Colonic mucosa (tissue), 4 donors: ENCODE results near the gene HRH4. TPM values are rescaled to one million over a fixed set of nuclear protein-coding genes. Genes with fewer than 3 reads are reported as not detected.

Experiments used
- DNase-seq: peaks from one replicate; pipeline ENCODE4 v3.0.0-alpha.2; 2020
- H3K27ac ChIP-seq: fragments of 200-600 bp; one replicate; pipeline ENCODE4 v1.8.0; 2021
- H3K27me3 ChIP-seq: fragments of 200-600 bp; one replicate; pipeline ENCODE4 v1.8.0; 2021
- H3K36me3 ChIP-seq: fragments of 200-600 bp; one replicate; pipeline ENCODE4 v1.8.0; 2021
- H3K4me1 ChIP-seq: fragments of 200-600 bp; one replicate; pipeline ENCODE4 v1.8.0; 2021; ENCODE audit warnings: mild to moderate bottlenecking
- H3K4me3 ChIP-seq: fragments of 200-600 bp; one replicate; pipeline ENCODE4 v1.8.0; 2021
- H3K9ac ChIP-seq, 2 donors: one replicate each; pipeline ENCODE4 v1.7.0; 2013; ENCODE audit warnings: control low read depth in 2 of 2, low read depth in 2 of 2, low read length in 2 of 2
- H3K9me3 ChIP-seq: fragments of 200-600 bp; one replicate; pipeline ENCODE4 v1.8.0; 2021
- intact Hi-C: fragments of 100-400 bp; cut with DNase I; formaldehyde crosslinking; loops from one replicate; pipeline ENCODE4 v1.14.1; 2022
- total RNA-seq, 2 donors: library from RNA; stranded (reverse); fragmentation: NEBNext Ultra II Directional in 1 of 2; extraction: Animal tissue kit (Norgen Biotek cat#: 25700) in 1 of 2; gene quantifications; one replicate each; pipeline ENCODE4 v1.2.1, GENCODE V29; 2021
- TF ChIP-seq, protein P1 (sequence below): fragments of 200-600 bp; IDR thresholded peaks from one replicate; pipeline ENCODE4 v1.8.0; 2022; ENCODE audit warnings: antibody characterized with exemption, mild to moderate bottlenecking
- donor health status: healthy.
- donor health status: DM: no; HTN: no; CAD: no.
- donor health status: DM: no; HTN: no; CAD: no.

HRH4 gene
- total RNA-seq, 2 donors from 2014 or later, result 0.11 TPM; not detected in 1

DNA sequence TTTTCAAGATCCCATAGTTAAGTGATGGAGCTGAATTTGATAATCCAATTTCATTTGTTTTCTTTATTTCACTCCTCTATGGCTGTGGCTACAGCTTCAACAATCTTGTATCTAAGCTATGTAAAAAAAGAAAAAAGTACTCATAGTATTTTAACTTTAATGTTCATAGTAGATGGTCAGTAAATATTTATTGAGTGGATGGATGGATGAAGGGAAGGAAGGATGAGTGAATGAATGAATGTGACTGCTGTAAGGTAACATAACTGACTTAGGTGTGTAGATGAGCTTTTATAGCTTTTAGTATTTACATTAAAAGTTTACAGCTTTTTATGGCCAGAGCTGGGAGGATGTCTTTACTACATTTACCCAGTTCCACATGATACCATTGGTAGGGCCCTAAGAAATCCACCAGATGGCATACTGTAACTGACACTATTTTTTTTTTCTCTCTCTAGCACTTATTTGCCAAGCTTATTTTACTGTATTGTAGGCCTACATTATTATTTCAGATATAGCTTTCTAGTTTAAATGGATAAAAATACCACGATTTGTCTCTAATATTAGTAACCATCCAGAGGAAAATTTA lies 13.4 kb upstream of the HRH4 start:
- H3K36me3 ChIP-seq, result no peaks in the 10 kb centered on the region

DNA sequence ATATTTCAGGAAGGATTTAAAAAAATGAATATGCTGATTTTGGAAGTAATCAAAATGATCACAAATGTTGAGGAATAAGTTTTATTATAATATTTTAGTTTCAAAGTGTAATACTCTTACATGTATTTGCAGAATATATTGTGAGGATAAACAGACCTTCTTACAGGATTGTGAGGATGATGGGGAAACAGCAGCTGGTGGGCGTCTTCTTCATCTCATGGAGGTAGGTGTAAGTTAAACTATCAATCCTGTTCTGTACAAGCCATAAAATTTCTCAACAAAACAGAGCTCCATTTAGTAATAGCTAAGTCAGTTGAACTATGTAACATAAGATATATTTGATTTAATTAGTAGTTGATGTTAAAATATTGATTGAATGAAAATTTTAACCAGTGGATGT lies 12.5 kb upstream of the HRH4 start:
- Histone ChIP-seq H3K36me3 (no peaks in the 10 kb centered on the region), H3K27ac (no peak overlapping the region), H3K27me3 (no peaks in the 10 kb centered on the region), H3K9ac (no peak overlapping the region), H3K4me1 (no peaks in the 10 kb centered on the region), H3K4me3 (no peak overlapping the region), H3K9me3 (no peaks in the 10 kb centered on the region)
- no peak for DNase-seq
- intact Hi-C loops, result no loop called here
- TF ChIP-seq, protein P1, sequence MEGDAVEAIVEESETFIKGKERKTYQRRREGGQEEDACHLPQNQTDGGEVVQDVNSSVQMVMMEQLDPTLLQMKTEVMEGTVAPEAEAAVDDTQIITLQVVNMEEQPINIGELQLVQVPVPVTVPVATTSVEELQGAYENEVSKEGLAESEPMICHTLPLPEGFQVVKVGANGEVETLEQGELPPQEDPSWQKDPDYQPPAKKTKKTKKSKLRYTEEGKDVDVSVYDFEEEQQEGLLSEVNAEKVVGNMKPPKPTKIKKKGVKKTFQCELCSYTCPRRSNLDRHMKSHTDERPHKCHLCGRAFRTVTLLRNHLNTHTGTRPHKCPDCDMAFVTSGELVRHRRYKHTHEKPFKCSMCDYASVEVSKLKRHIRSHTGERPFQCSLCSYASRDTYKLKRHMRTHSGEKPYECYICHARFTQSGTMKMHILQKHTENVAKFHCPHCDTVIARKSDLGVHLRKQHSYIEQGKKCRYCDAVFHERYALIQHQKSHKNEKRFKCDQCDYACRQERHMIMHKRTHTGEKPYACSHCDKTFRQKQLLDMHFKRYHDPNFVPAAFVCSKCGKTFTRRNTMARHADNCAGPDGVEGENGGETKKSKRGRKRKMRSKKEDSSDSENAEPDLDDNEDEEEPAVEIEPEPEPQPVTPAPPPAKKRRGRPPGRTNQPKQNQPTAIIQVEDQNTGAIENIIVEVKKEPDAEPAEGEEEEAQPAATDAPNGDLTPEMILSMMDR, result no peak

More for the DNA sequence above, 13.4 kb upstream of the HRH4 start:
- no peak for DNase-seq
- no peak overlapping the region for H3K4me3 ChIP-seq
- no peak overlapping the region for H3K27ac ChIP-seq
- intact Hi-C loops, result no loop called here
- TF ChIP-seq, protein P1, result peak; percentile 13
- H3K27me3 ChIP-seq, result no peaks in the 10 kb centered on the region
- H3K9ac ChIP-seq, result no peak overlapping the region
- H3K9me3 ChIP-seq, result no peaks in the 10 kb centered on the region
- no peaks in the 10 kb centered on the region for H3K4me1 ChIP-seq

DNA sequence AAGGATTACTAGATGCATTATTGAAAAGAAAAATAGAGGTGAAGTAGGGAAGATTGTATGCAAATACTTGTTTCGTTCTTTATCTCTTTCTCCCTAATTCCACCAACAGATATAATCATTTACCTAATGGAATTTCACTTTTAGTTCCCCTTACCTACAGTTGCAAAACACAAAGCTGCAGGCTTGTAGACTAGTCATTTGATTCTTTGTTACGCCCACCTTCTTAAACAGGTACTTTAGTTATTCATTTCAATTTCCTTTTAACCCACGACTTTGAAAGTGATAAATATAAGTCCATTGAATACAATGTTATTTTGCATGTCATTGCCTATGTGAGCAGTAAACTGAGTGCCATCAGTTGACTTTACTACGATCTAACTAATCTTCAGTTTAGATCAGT lies 3.9 kb upstream of the HRH4 start:
- Histone ChIP-seq H3K4me1 (no peaks in the 10 kb centered on the region), H3K9me3 (no peaks in the 10 kb centered on the region), H3K9ac (no peak overlapping the region), H3K27ac (no peak overlapping the region), H3K4me3 (no peak overlapping the region), H3K27me3 (no peaks in the 10 kb centered on the region), H3K36me3 (no peaks in the 10 kb centered on the region)
- intact Hi-C loops, result no loop called here
- DNase-seq, result no peak
- TF ChIP-seq, protein P1, result no peak

DNA sequence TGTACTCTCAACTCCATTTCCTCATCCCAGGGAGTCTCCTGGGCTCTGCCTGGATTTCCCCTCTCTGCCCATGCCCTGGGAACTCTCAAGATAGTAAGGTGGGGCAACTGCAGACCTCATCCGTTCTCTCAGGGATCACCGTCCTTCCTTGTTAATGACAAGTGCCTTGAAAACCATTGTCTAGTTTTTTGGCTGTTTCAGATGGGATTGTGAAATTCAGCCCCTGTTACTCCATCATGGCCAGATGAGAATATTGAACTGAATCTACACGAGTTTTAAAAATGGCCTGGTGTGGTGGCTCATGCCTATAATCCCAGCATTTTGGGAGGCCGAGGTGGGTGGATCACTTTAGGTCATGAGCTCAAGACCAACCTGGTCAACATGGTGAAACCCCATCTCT lies 665 bp upstream of the HRH4 start:
- DNase-seq, result no peak
- Histone ChIP-seq H3K27ac (no peak overlapping the region), H3K9ac (no peak overlapping the region), H3K4me3 (no peak overlapping the region), H3K4me1 (no peaks in the 10 kb centered on the region), H3K27me3 (no peaks in the 10 kb centered on the region), H3K36me3 (no peaks in the 10 kb centered on the region), H3K9me3 (no peaks in the 10 kb centered on the region)
- TF ChIP-seq, protein P1, result no peak
- intact Hi-C loops, result no loop called here

DNA sequence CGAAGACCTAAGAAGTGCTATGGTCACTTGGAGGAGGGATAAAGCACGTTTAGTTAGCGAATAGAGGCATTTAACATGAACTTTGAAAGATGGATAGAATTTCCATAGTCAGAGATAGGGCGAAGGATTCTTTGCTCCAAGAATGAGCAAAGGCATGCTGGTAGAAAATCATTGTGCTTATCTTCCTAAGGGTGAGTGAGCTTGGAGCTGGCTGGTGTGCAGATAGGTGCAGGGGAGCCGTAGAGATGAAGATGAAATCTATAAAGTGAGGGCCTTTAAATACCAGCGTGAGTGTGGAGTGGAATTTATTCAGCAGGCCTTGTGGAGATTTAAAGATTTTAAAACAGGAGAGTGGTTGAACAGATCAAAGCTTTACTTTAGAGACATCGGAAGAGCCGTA lies 1.6 kb downstream of the HRH4 start:
- intact Hi-C loops, result no loop called here
- no peaks in the 10 kb centered on the region for H3K4me1 ChIP-seq
- no peak overlapping the region for H3K4me3 ChIP-seq
- H3K27ac ChIP-seq, result no peak overlapping the region
- H3K9ac ChIP-seq, result no peak overlapping the region
- no peak for DNase-seq
- no peaks in the 10 kb centered on the region for H3K27me3 ChIP-seq
- H3K36me3 ChIP-seq, result no peaks in the 10 kb centered on the region
- H3K9me3 ChIP-seq, result no peaks in the 10 kb centered on the region
- TF ChIP-seq, protein P1, result no peak
